Choroid plexus epithelial cell (primary cell): ENCODE measurements around the gene ENPP7.

Source experiments
- DNase-seq: peaks from one replicate; pipeline ENCODE4 v3.0.0-alpha.2; 2010; ENCODE audit warnings: low read depth
- H3K4me3 ChIP-seq: 2 replicates; pipeline ENCODE4 v1.5.1; 2011; ENCODE audit warnings: low read depth, mild to moderate bottlenecking, control low read depth, low read length, moderate library complexity
- TF ChIP-seq, protein P1 (sequence below): conservative IDR thresholded peaks from 2 replicates; pipeline ENCODE4 v1.5.1; 2011; ENCODE audit warnings: low read depth, mild to moderate bottlenecking, control low read depth, inconsistent platforms, low read length, moderate library complexity

Gene ENPP7

DNA sequence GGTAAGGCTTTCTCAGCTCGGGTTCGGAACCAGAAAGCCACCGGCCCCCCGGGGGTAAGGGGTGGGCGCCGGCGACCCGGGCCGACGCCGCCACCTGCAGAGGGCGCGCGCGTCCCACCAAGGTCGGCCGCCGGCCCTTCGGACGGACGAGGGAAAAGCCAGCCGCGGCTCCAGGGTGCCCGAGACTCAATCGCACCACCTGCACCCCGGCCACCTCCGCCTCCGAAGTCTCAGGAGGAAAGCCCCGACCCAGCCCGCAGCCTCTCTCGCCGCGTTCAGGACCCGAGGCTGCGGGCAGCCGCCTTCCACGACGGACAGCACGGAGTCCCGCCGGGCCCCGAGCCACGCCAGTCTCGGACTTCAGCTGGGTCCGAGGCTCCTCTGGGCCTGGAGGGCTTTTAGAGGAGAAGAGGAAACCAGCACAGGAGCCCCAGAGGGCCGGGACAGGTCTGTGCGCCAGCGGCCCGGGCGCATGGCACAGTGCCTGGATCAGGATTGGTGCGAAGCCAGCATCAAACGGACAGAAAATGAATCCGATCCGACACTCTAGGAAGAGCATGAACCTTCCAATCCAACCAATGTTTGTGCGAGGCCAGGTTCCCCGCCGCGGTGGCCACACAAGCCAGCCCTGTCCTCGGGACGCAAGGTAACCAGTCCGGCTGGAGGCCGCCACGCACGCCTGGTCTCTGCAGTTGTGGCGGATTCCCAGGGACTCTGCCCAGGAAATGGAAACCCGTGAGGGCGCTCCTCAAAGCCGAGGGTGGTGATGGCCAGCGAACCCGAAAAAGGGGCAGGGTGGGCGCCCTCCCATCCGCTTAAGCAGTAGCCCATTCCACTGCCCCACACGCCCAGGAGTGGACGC is 59.4 kb downstream of the ENPP7 start:
- TF ChIP-seq, protein P1, sequence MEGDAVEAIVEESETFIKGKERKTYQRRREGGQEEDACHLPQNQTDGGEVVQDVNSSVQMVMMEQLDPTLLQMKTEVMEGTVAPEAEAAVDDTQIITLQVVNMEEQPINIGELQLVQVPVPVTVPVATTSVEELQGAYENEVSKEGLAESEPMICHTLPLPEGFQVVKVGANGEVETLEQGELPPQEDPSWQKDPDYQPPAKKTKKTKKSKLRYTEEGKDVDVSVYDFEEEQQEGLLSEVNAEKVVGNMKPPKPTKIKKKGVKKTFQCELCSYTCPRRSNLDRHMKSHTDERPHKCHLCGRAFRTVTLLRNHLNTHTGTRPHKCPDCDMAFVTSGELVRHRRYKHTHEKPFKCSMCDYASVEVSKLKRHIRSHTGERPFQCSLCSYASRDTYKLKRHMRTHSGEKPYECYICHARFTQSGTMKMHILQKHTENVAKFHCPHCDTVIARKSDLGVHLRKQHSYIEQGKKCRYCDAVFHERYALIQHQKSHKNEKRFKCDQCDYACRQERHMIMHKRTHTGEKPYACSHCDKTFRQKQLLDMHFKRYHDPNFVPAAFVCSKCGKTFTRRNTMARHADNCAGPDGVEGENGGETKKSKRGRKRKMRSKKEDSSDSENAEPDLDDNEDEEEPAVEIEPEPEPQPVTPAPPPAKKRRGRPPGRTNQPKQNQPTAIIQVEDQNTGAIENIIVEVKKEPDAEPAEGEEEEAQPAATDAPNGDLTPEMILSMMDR, result peak; percentile 41
- peak; percentile 24 for DNase-seq
- H3K4me3 ChIP-seq, result no peak overlapping the region

DNA sequence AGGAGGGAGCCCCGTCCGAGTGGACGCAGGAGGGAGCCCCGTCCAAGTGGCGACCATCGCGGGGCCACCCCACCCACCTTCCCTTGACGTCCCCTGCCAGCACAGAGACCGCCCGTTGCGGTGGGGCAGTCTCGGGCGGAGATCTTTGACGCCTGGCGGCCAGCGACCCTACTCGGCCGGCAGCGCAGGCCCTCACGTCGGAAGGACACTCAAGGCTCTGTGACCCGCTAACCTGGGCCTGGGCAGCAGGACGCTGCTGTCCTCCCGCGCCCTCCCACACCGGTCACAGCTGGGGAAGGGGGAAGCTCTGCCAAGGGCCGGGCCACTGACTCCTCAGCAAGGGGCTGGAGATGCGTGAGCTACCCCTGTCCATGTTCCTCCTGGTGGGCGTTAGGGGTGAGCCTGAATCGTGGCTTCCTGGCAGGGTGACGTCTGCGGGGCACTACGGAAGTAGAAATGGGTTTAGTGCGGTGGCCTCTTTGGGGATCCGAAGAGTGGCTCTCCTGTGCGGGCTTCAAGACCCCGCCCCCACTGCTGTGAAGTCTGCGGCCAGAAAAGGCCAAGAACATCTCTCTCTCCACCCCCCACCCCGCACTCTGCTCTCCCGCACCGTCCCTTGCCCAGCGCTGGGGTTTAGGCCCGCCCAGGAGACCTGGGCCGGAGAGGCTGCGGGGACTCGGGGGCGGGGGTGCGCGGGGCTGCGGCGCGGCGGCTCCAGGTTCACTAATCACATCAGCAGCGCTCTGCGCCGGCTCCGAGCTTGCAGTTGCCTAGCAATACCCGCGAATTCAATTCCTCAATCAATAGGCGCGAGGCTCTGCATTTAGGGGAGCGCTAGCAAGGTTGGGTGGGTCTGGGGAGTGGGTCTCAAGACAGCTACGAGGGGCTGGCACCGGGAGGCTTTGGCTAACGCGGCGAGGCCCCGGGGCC is 60.3 kb downstream of the ENPP7 start:
- H3K4me3 ChIP-seq, result no peak overlapping the region
- TF ChIP-seq, protein P1, result no peak
- no peak for DNase-seq

DNA sequence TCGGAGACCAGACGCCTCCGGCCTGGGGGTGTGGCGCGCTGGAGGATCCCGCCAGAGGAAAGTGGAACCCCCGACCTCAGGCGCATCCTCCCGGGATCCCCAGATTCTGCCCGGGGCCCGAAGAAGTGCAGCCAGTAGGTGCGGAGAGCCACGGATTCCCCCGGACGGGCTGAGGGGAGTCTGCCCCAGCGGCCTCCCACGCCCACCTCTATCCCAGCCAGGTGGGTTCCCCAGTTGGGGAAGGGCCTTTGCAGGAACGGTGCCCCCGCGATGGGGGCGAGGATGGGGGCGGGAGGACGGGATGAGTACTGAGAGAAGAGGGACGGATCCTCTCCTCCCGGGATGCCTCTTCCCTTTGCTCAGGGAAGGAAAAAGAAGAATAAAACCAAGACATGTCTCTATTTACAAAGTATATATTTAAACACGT is 61.0 kb downstream of the ENPP7 start:
- no peak for DNase-seq
- TF ChIP-seq, protein P1, result no peak
- H3K4me3 ChIP-seq, result no peak overlapping the region
